ENCODE data around the gene FOXN3.

Gene FOXN3, protein sequence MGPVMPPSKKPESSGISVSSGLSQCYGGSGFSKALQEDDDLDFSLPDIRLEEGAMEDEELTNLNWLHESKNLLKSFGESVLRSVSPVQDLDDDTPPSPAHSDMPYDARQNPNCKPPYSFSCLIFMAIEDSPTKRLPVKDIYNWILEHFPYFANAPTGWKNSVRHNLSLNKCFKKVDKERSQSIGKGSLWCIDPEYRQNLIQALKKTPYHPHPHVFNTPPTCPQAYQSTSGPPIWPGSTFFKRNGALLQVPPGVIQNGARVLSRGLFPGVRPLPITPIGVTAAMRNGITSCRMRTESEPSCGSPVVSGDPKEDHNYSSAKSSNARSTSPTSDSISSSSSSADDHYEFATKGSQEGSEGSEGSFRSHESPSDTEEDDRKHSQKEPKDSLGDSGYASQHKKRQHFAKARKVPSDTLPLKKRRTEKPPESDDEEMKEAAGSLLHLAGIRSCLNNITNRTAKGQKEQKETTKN

DNA sequence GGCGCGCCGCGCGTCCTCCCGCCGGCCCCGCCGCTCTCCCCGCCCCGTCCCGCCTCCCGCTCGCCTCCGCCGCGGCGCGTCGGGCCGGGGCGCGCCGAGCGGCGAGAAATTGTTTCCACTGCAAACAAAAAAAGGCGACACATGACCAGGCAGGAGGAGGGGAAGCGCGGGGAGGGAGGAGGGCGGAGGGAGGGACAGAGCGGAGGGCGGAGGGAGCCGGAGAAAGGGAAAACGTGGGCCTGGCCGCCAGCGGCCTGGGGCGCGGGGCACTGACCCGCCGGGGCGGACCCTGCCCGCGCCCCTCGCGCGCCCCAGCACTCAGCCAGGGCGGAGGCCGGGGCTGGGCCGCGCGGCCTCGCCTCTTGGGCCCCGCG, at the start of gene FOXN3:
Gene FOXN3 (minus strand): TSS at position 143 of the 374 bp plus-strand sequence. CDS start 4,757 bp downstream, outside the sequence.
- DNase-seq, result peak; percentile 80

GRCh38 chr14:89466484-89466883, 49.5 kb upstream of the FOXN3 start:
- no peak for DNase-seq

DNA sequence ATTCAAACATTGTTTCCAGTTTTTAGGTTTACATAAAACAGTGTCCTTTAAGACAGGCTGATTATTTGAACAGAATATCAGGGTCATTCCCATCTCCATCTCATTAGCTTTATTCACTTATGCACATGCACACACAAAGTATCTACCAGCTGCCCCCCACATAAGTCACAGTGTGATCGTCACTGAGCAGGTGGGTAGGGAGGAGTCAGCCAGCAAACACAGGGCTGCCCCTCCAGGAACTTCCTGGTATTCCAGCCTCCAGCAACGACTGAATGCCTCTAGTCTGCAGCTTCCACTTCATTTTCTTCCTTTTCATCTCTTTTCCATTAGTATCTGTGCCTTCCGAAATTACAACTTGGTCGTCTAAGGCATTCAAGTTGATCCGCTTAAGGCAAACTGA, 48.8 kb upstream of the FOXN3 start:
- DNase-seq, result no peak

DNA sequence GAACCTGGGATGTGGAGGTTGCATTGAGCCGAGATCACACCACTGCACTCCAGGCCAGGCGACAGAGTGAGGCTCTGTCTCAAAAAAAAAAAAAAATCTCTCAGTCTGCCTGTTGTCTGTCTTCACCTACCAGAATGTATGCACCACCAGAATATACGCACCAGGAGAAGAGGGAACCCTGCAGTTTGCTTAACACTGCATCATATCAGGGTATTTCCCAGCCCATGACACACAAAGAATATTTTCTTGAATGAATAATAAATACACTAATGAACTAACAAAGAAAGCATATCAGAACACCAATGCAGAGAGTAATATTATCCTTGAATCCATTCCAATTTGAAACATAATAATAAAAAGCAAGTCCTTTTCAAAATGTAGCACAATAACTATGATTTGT, 44.2 kb upstream of the FOXN3 start:
- no peak for DNase-seq

- no peak for DNase-seq
These were observed 41.8 kb upstream of the FOXN3 start for GRCh38 chr14:89458713-89459420.

- DNase-seq, result no peak
These were observed 40.0 kb upstream of the FOXN3 start for GRCh38 chr14:89457007-89457406.

DNA sequence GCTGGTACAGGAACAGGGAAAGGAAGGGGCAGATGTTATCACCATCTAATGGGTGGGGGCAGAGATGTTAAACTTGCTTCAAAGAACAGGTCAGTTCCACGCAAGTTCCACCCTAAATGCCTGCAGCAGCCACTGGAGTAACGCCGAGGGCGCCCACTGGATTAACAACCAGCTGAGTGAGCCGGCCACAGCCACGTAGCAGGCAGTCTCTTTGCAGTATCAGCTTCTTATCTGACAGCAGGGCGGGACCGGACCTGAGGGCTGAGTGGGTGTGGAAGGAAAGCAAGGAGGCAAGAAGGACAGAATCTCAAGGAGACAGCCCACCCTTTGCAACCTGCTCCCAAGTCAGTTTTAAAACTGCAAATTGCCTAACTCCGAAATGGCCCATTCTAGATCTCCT, 38.4 kb upstream of the FOXN3 start:
- DNase-seq, result no peak

DNA sequence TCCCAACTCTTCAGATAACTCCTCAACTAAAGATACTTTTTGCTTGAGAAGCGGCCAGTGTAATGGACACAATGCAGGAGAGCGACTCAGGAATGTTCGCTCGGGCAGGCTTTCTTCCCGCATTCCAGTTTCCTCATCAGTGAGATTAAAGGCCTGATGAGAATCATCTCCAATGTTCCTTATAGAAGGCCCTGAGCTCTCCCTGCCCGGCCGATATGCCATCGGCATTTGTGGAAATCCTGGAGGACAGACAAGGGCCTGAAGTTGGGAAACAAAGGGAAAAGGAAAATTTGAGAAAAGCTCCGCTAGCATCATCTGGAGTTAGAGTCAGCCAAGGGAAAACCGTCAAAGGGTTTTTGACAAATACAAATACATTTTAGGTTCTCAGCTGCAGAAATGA, 38.0 kb upstream of the FOXN3 start:
- no peak for DNase-seq

GRCh38 chr14:89452281-89452680, 35.2 kb upstream of the FOXN3 start:
- no peak for DNase-seq

- no peak for DNase-seq
These were observed 34.2 kb upstream of the FOXN3 start for GRCh38 chr14:89451229-89451628.

GRCh38 chr14:89447182-89447944, 30.3 kb upstream of the FOXN3 start:
- DNase-seq, result no peak

DNA sequence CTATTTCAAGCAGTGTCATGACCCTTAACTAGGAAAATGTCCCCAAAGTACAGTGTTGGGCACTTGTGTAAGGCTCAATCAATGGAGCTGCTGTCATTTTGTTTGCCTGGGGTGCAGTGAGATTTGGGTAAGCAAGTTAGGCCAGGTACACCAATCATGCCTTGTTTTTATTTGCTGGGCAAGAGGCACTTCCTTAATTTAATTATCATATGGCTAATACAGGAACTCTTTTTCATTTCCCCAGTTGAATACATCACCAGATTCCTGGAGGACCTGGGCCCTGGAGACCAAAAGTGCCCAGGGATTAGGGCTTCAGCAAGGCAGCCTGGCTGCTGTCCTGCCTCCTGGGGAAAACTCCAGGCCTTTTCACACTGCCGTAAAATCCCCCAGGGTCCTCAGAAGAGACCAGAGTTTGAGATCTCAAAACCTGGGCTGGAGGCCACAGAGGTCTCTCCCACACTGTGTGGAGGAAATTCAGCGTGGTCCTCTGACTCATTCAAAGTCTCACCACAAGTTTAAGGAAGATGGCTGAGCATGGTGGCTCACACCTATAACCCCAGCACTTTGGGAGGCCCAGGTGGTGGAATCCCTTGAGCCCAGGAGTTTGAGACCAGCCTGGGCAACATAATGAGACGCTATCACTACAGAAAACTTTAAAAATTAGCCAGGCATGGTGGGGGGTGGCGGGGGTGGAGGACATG, 28.4 kb upstream of the FOXN3 start:
- DNase-seq, result peak; percentile 25

DNA sequence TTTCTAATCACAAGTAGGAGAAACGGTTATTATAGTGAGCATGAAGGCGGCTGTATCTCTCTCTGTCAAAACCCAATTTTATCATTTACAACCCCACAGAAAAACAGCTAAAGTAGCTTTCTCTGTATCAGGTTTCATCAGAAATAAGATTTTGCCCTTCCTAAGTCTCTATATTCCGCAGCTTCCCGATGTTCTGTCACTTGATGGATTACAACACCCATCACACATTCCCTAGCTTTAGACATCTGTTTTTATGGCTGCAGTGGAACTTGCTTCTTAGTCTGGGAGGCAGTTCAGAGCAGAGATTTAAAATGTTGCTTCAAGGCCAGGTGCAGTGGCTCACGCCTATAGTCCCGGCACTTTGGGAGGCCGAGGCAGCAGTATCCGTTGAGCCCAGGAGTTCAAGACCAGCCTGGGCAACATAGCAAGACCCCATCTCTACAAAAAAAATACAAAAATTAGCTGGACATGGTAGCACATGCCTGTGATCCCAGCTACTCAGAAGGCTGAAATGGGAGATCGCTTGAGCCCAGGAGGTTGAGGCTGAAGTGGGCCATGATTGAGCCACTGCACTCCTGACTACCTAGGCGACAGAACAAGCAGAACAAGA, 27.6 kb upstream of the FOXN3 start:
- no peak for DNase-seq

DNA sequence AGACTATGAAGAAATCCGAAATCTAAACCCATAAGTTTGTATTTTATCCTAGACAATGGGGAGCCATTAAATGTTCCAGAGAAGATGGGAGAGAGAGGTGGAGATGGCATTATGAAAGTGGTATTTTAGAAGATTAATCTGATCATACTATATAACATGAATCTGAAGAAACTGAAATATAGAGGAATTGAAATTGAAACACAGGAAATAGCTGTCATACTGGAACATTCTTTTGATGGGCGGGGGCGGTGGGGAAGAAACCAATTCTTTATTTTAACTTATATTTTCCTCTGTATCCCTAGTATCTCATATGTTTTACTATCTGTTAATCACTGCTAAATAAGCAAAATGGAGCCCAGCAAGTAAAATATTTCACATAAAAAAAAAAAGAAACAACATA, 27.0 kb upstream of the FOXN3 start:
- peak; percentile 30 for DNase-seq

GRCh38 chr14:89443042-89443629, 26.1 kb upstream of the FOXN3 start:
- DNase-seq, result no peak

- DNase-seq, result no peak
These were observed 25.2 kb upstream of the FOXN3 start for GRCh38 chr14:89442280-89442679.

- DNase-seq, result no peak
These were observed 24.2 kb upstream of the FOXN3 start for GRCh38 chr14:89440986-89441909.

DNA sequence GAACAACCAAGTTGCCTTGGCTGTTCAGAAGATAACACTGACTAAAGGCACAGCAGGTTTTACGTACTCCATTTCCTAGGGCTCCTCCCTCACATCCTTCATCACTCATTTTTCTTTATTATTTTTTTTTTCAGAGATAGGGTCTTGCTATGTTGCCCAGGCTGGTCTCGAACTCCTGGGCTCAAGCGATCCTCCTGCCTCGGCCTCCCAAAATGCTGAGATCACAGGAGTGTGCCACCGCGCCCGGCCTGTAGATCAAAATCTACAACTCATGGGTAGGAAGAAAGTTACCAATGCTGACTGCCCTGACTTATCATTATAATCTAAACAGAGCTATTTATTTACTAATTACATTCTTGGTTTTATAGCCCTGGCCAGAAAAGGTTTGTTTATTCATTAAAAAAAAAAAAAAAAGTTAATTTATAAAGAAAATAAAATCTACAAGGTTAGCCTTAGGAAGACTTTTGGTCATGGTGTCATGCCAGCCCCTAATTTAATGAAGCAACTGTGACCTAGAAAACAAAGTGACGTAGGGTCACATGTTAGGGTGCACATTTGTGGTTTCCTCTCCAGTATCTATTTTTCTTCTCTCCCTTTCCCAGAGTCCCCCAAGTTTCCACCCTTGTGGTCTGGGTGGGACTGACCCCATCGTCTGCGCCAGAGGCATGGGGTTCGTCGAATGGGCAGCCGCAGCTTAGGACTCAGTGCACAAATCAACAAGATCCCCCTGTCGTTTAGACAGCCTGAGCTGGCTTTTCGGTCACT, 19.0 kb upstream of the FOXN3 start:
- DNase-seq, result no peak

DNA sequence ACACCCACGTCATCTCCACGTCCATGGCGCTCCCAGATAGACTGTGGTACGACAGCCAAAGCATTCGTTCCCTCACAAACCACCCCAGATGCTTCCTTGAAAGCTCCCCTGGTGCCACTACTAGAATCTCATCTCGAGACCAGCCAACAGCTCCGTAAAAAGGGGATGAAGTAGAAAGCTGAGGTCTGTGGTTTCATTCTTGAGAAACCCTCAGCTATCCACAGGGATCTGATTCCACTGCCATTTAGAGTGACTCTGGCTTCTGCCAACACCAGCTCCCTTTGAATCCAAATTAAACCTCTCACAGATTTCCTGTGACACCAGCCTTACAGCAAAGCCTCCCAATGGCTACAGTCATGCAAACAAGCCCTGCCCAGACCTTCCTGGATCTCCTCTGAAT, 18.5 kb upstream of the FOXN3 start:
- no peak for DNase-seq

GRCh38 chr14:89432226-89432625, 15.2 kb upstream of the FOXN3 start:
- no peak for DNase-seq
